Vagina (tissue), 2 donors: ENCODE data around the gene ASF1A. TPM values are rescaled to one million over a fixed set of nuclear protein-coding genes. Genes with fewer than 3 reads are reported as not detected.
"Not testable (repeated sequence)": the region's sequence is repeated elsewhere in the genome, so short reads cannot be mapped to it uniquely, and the experiment has no call there.

Source experiments
- DNase-seq, 2 donors: peaks; one replicate each; pipeline ENCODE4 v3.0.0-alpha.2; 2017; ENCODE audit errors: extremely low spot score in 2 of 2
- H3K27ac ChIP-seq: fragments of 200-600 bp; sonication (generic); one replicate; pipeline ENCODE4 v1.5.1; 2019
- H3K27me3 ChIP-seq: fragments of 200-600 bp; sonication (generic); one replicate; pipeline ENCODE4 v1.5.1; 2019
- H3K36me3 ChIP-seq, 2 donors: fragments of 200-600 bp; sonication (generic); one replicate each; pipeline ENCODE4 v1.5.1; 2017 to 2019
- H3K4me1 ChIP-seq: fragments of 200-600 bp; sonication (generic); one replicate; pipeline ENCODE4 v1.5.1; 2019
- H3K4me3 ChIP-seq, 2 donors: fragments of 200-600 bp; sonication (generic); 1 replicate in 1 of 2; 2 replicates in 1 of 2; pipeline ENCODE4 v1.5.1; 2016 to 2019
- H3K9me3 ChIP-seq: fragments of 200-600 bp; sonication (generic); one replicate; pipeline ENCODE4 v1.5.1; 2019
- POLR2A ChIP-seq, 2 donors: fragments of 450-650 bp; IDR thresholded peaks; one replicate each; pipeline ENCODE4 v1.6.1; 2017; ENCODE audit warnings: antibody characterized with exemption in 2 of 2, mild to moderate bottlenecking in 2 of 2, moderate library complexity in 2 of 2
- POLR2AphosphoS5 ChIP-seq, 2 donors: sonication (generic); formaldehyde crosslinking; IDR thresholded peaks; one replicate each; pipeline ENCODE4 v1.9.0; 2017; ENCODE audit warnings: antibody characterized with exemption in 2 of 2, mild to moderate bottlenecking in 2 of 2, low read depth in 1 of 2; ENCODE audit not compliant: insufficient read depth in 1 of 2
- intact Hi-C: fragments of 100-400 bp; cut with DNase I; formaldehyde crosslinking; loops from one replicate; pipeline ENCODE4 v1.15.1; 2023
- total RNA-seq: library from RNA; depleted of rRNA; stranded (reverse); fragments of >200 nt; gene quantifications from one replicate; pipeline ENCODE4 v1.2.3, GENCODE V29; 2016
- TF ChIP-seq, protein P1 (sequence below), 3 experiments: fragments of 450-650 bp in 2 of 3; fragments of 200-600 bp in 1 of 3; sonication (generic) in 1 of 3; IDR thresholded peaks; one replicate each; pipeline ENCODE4 v1.5.1; 2017 to 2019; ENCODE audit warnings: antibody characterized with exemption in 3 of 3, mild to moderate bottlenecking in 2 of 3, moderate library complexity in 2 of 3

Gene ASF1A
- total RNA-seq, 1 donor from 2014 or later, result 7.9 TPM

DNA sequence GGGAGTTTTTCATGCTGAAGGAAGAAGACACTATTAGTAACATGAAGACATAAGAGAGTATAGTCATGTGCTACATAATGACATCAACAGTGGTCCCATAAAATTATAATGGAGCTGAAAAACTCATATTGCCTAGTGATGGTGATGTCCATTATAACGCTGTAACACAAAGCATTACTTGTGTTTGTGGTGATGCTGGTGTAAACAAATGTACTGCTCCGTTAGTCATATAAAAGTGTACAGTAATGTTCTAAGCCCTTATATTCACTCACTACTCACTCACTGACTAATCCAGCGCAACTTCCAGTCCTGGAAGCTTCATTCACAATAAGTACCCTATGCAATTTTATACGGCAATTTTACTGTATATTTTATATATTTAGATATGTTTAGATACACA is 26.8 kb upstream of the ASF1A start:
- Histone ChIP-seq H3K27me3 (no peaks in the 10 kb centered on the region), H3K4me1 (peaks cover 10% of the 10 kb centered on the region), H3K4me3 (no peak overlapping the region), H3K27ac (no peak overlapping the region), H3K36me3 (no peaks in the 10 kb centered on the region), H3K9me3 (no peaks in the 10 kb centered on the region)
- intact Hi-C loops, result no loop called here
- TF ChIP-seq POLR2AphosphoS5 (IDR thresholded peaks at IDR 0.05; ENCODE audit: insufficient read depth in 1 of 2, low read depth in 1 of 2), result no peak
- TF ChIP-seq, protein P1, sequence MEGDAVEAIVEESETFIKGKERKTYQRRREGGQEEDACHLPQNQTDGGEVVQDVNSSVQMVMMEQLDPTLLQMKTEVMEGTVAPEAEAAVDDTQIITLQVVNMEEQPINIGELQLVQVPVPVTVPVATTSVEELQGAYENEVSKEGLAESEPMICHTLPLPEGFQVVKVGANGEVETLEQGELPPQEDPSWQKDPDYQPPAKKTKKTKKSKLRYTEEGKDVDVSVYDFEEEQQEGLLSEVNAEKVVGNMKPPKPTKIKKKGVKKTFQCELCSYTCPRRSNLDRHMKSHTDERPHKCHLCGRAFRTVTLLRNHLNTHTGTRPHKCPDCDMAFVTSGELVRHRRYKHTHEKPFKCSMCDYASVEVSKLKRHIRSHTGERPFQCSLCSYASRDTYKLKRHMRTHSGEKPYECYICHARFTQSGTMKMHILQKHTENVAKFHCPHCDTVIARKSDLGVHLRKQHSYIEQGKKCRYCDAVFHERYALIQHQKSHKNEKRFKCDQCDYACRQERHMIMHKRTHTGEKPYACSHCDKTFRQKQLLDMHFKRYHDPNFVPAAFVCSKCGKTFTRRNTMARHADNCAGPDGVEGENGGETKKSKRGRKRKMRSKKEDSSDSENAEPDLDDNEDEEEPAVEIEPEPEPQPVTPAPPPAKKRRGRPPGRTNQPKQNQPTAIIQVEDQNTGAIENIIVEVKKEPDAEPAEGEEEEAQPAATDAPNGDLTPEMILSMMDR (IDR thresholded peaks at IDR 0.05), result no peak
- no peak for TF ChIP-seq POLR2A (IDR thresholded peaks at IDR 0.05)
- no peak for DNase-seq

DNA sequence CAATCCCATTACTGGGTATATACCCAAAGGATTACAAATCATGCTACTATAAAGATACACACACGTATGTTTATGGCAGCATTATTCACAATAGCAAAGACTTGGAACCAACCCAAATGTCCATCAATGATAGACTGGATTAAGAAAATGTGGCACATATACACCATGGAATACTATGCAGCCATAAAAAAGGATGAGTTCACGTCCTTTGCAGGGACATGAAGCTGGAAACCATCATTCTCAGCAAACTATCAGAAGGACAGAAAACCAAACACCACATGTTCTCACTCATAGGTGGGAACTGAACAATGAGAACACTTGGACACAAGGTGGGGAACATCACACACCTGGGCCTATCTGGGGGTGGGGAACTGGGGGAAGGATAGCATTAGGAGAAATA is 25.1 kb upstream of the ASF1A start:
- intact Hi-C loops, H3K9me3 ChIP-seq, DNase-seq, H3K36me3 ChIP-seq, H3K4me1 ChIP-seq, H3K27me3 ChIP-seq, H3K27ac ChIP-seq, H3K4me3 ChIP-seq: not testable (repeated sequence)

DNA sequence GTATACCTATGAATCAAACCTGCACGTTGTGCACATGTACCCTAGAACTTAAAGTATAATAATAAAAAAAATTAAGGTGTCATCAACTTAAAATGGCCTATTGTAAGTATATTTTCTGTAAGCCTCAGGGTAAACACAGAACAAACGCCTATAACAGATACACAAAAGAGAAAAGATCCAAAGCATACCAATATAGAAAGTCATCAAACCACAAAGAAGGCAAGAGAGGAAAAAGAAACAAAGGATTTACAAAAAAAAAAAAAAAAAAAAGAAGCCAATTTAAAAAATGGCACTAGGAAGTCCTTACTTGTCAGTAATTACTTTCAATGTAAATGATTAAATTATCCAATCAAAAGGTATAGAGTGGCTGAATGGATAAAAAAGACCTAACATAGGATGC is 24.6 kb upstream of the ASF1A start:
- TF ChIP-seq POLR2AphosphoS5 (IDR thresholded peaks at IDR 0.05; ENCODE audit: insufficient read depth in 1 of 2, low read depth in 1 of 2) (no peak), POLR2A (IDR thresholded peaks at IDR 0.05) (no peak)
- TF ChIP-seq, protein P1 (IDR thresholded peaks at IDR 0.05), result no peak
- no peaks in the 10 kb centered on the region for H3K9me3 ChIP-seq
- intact Hi-C loops, result no loop called here
- no peaks in the 10 kb centered on the region for H3K36me3 ChIP-seq
- DNase-seq, result no peak
- no peak overlapping the region for H3K27ac ChIP-seq
- peaks cover 10% of the 10 kb centered on the region for H3K4me1 ChIP-seq
- H3K4me3 ChIP-seq, result no peak overlapping the region
- H3K27me3 ChIP-seq, result no peaks in the 10 kb centered on the region

DNA sequence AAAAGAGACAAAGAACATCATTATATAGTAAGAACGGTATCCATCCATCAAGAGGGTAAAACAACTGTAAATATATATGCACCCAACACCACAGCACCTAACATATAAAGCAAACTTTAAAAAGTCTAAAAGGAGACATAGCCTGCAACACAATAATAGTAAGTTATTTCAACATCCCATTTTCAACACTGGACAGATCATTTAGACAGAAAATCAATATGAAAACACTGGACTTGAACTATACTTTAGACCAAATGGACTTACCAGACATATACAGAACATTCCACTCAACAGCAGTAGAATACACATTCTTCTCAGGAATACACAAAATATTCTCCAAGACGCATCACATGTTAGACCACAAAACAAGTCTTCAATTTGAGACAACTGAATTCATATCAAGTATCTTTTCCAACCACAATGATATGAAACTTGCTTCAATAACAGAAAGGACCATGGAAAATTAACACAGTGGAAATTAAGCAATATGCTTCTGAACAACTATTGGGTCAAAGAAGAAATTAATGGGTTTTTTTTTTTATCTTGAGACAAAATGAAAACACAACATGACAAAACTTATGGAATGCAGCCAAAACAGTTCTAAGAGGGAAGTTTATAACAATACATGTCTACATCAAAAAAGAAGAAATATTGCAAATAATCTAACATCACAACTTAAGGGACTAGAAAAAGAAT is 23.9 kb upstream of the ASF1A start:
- Histone ChIP-seq H3K36me3 (no peaks in the 10 kb centered on the region), H3K4me3 (no peak overlapping the region), H3K27ac (no peak overlapping the region), H3K4me1 (peaks cover 4% of the 10 kb centered on the region), H3K9me3 (no peaks in the 10 kb centered on the region), H3K27me3 (no peaks in the 10 kb centered on the region)
- DNase-seq, result no peak
- intact Hi-C loops, result no loop called here
- TF ChIP-seq POLR2AphosphoS5 (IDR thresholded peaks at IDR 0.05; ENCODE audit: insufficient read depth in 1 of 2, low read depth in 1 of 2), result no peak
- TF ChIP-seq, protein P1 (IDR thresholded peaks at IDR 0.05), result no peak
- TF ChIP-seq POLR2A (IDR thresholded peaks at IDR 0.05), result no peak

DNA sequence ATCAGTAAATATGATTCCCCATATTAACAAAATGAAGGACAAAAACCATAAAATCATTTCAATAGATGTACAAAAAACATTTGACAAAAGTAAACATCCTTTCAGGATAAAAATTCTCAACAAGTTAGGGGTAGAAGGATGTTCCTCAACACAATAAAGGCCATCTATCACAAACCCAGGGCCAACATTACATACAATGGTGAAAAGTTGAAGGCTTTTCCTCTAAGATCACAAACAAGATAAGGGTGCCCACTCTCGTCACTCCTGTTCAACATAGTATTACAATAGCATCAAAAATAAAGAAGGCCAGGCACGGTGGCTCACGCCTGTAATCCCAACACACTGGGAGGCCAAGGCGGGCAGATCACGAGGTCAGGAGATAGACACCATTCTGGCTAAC is 22.6 kb upstream of the ASF1A start:
- H3K27ac ChIP-seq, result no peak overlapping the region

More for the DNA sequence above, 22.6 kb upstream of the ASF1A start:
- Histone ChIP-seq H3K4me3 (no peak overlapping the region), H3K9me3 (no peaks in the 10 kb centered on the region), H3K27me3 (no peaks in the 10 kb centered on the region), H3K36me3 (no peaks in the 10 kb centered on the region), H3K4me1 (no peaks in the 10 kb centered on the region)
- intact Hi-C loops, result no loop called here
- no peak for TF ChIP-seq POLR2AphosphoS5 (IDR thresholded peaks at IDR 0.05; ENCODE audit: insufficient read depth in 1 of 2, low read depth in 1 of 2)
- no peak for TF ChIP-seq POLR2A (IDR thresholded peaks at IDR 0.05)
- TF ChIP-seq, protein P1 (IDR thresholded peaks at IDR 0.05), result no peak
- no peak for DNase-seq
